PC-3 (cell line): ENCODE results near the gene STN1. TPM values are rescaled to one million over a fixed set of nuclear protein-coding genes. Genes with fewer than 3 reads are reported as not detected.
A peak's percentile ranks its signal among the peaks of the same experiment; 100 is the strongest.

ENCODE experiments used
- ATAC-seq: fragments of 200-7000 bp; cut with Tn5 transposase; 2 replicates; pipeline ENCODE4 v1.9.1; 2020; ENCODE audit warnings: mild to moderate bottlenecking, moderate library complexity
- BruUV-seq: library from RNA; stranded (reverse); fragments of 400-500 nt; replicated peaks from 2 replicates; lab custom pipeline; 2021; lab: Mats Ljungman, UMichigan
- CTCF ChIA-PET: fragments of 300-600 bp; sonication (Branson Sonifier 250); formaldehyde crosslinking; loops from one replicate; lab custom pipeline; 2022; ENCODE audit warnings: antibody characterized with exemption; lab: Charles Lee
- POLR2A ChIA-PET: fragments of 300-600 bp; sonication (Branson Sonifier 250); formaldehyde crosslinking; loops from one replicate; lab custom pipeline; 2022; ENCODE audit warnings: antibody characterized with exemption; ENCODE audit not compliant: unreplicated experiment; lab: Charles Lee
- DNase-seq: peaks from one replicate; pipeline ENCODE4 v3.0.0-alpha.2; 2015
- H2AFZ ChIP-seq: fragments of 300-600 bp; sonication (generic); 2 replicates; pipeline ENCODE4 v1.6.0; 2016; ENCODE audit warnings: antibody characterized with exemption, low read length
- H3F3A ChIP-seq: fragments of 300-600 bp; sonication (generic); one replicate; pipeline ENCODE4 v1.6.0; 2017; ENCODE audit warnings: antibody characterized with exemption, low read length, control low read depth, mild to moderate bottlenecking; ENCODE audit not compliant: unreplicated experiment
- H3K27ac ChIP-seq: fragments of 300-600 bp; sonication (generic); 2 replicates; pipeline ENCODE4 v1.5.1; 2016; ENCODE audit warnings: mild to moderate bottlenecking, low read length
- H3K27me3 ChIP-seq: fragments of 300-600 bp; sonication (generic); 2 replicates; pipeline ENCODE4 v1.6.1; 2016; ENCODE audit warnings: low read length, mixed read lengths
- H3K36me3 ChIP-seq: fragments of 300-600 bp; sonication (generic); 2 replicates; pipeline ENCODE4 v1.6.1; 2016; ENCODE audit warnings: low read depth, mixed run types, low read length, mixed read lengths
- H3K4me1 ChIP-seq: fragments of 300-600 bp; sonication (generic); 2 replicates; pipeline ENCODE4 v1.5.1; 2016; ENCODE audit warnings: low read length; ENCODE audit not compliant: insufficient read depth
- H3K4me2 ChIP-seq: fragments of 300-600 bp; sonication (generic); 2 replicates; pipeline ENCODE4 v1.6.0; 2016; ENCODE audit warnings: low read length
- H3K4me3 ChIP-seq: fragments of 300-600 bp; sonication (generic); 2 replicates; pipeline ENCODE4 v1.5.1; 2016; ENCODE audit warnings: mild to moderate bottlenecking, low read length, mixed read lengths
- H3K79me2 ChIP-seq: fragments of 300-600 bp; sonication (generic); 2 replicates; pipeline ENCODE4 v1.6.1; 2017; ENCODE audit warnings: low read length, mixed read lengths
- H3K9ac ChIP-seq: fragments of 300-600 bp; sonication (generic); 2 replicates; pipeline ENCODE4 v1.6.0; 2016; ENCODE audit warnings: mild to moderate bottlenecking, low read length
- H3K9me2 ChIP-seq: fragments of 300-600 bp; sonication (generic); replicated peaks from 2 replicates; pipeline ENCODE4 v1.6.1; 2016; ENCODE audit warnings: mixed run types, low read length, mixed read lengths
- H3K9me3 ChIP-seq: fragments of 300-600 bp; sonication (generic); 2 replicates; pipeline ENCODE4 v1.6.1; 2016; ENCODE audit warnings: low read length, mixed read lengths
- H4K20me1 ChIP-seq: fragments of 300-600 bp; sonication (generic); 2 replicates; pipeline ENCODE4 v1.6.1; 2016; ENCODE audit warnings: low read length, mixed read lengths
- CTCF ChIP-seq: fragments of 300-600 bp; sonication (generic); conservative IDR thresholded peaks from 2 replicates; pipeline ENCODE4 v1.5.1; 2017; ENCODE audit warnings: antibody characterized with exemption, low read depth, mild to moderate bottlenecking, low read length
- EZH2 ChIP-seq: fragments of 300-600 bp; sonication (generic); IDR thresholded peaks from one replicate; pipeline ENCODE4 v1.6.1; 2017; ENCODE audit warnings: antibody characterized with exemption, mild to moderate bottlenecking, low read length; ENCODE audit not compliant: unreplicated experiment
- EZH2phosphoT487 ChIP-seq: fragments of 300-600 bp; sonication (generic); IDR thresholded peaks from 2 replicates; pipeline ENCODE4 v1.6.1; 2018; ENCODE audit warnings: mild to moderate bottlenecking, antibody characterized with exemption, low read length, borderline replicate concordance
- intact Hi-C: fragments of 100-400 bp; cut with micrococcal nuclease; formaldehyde crosslinking; loops from 2 replicates; pipeline ENCODE4 v1.9.0; 2023
- total RNA-seq: library from RNA; depleted of rRNA; stranded (reverse); fragments of >200 nt; gene quantifications from 2 replicates; pipeline ENCODE4 v1.2.3, GENCODE V29; 2014

Gene STN1
- total RNA-seq, 1 experiment from 2014 or later: 33.5 TPM

GRCh38 chr10:103919648-103920025 lies 1.7 kb upstream of the STN1 start:
- intact Hi-C loops: loop anchor here (2.0 kb wide), 1 partner anchor 47 kb away; the partner anchor contains the start of gene SLK
- Histone ChIP-seq H3K79me2 (peaks cover 32% of the 10 kb centered on the region), H4K20me1 (no peaks in the 10 kb centered on the region), H3K4me3 (no peak overlapping the region), H3K9ac (no peak overlapping the region), H3K27ac (no peak overlapping the region), H3K4me2 (no peak overlapping the region), H3K9me2 (no peaks in the 10 kb centered on the region), H2AFZ (no peak overlapping the region), H3K4me1 (peaks cover 35% of the 10 kb centered on the region), H3K9me3 (no peaks in the 10 kb centered on the region), H3F3A (no peaks in the 10 kb centered on the region), H3K27me3 (no peaks in the 10 kb centered on the region), H3K36me3 (peaks cover 8% of the 10 kb centered on the region)
- no peak for DNase-seq
- BruUV-seq: no TSS peak
- no peak for ATAC-seq
- no peak for TF ChIP-seq CTCF
- TF ChIP-seq EZH2phosphoT487: no peak
- no peak for TF ChIP-seq EZH2
- ChIA-PET POLR2A (no interaction called here), CTCF (no interaction called here)

- H3K79me2 ChIP-seq: peaks cover 44% of the 10 kb centered on the region
- intact Hi-C loops: loop anchor here (2.0 kb wide), 2 partner anchors 23 to 49 kb away; partner anchors contain the start of gene SLK
Measured at GRCh38 chr10:103917302-103918052, 507 bp downstream of the STN1 start.

More at GRCh38 chr10:103917302-103918052, 507 bp downstream of the STN1 start:
- Histone ChIP-seq H3K4me2 (peak overlapping the region; percentile 93), H3K27me3 (no peaks in the 10 kb centered on the region), H2AFZ (peak overlapping the region; percentile 83), H3K4me3 (peak overlapping the region; percentile 72), H3K36me3 (peaks cover 11% of the 10 kb centered on the region), H3F3A (no peaks in the 10 kb centered on the region), H4K20me1 (no peaks in the 10 kb centered on the region), H3K27ac (peak overlapping the region; percentile 89), H3K9me2 (no peaks in the 10 kb centered on the region), H3K9me3 (no peaks in the 10 kb centered on the region), H3K4me1 (peaks cover 31% of the 10 kb centered on the region), H3K9ac (peak overlapping the region; percentile 91)
- TF ChIP-seq EZH2 (no peak), EZH2phosphoT487 (no peak), CTCF (no peak)
- ATAC-seq (peak; percentile 35), DNase-seq (no peak)
- CTCF ChIA-PET: interaction anchor here (0.5 kb wide), 1 partner anchor 30 kb away, joined by 3 read pairs; no protein-coding TSS in a partner anchor
- BruUV-seq: TSS peak; percentile 74
- POLR2A ChIA-PET: interaction anchor here (0.6 kb wide), 1 partner anchor 77 kb away, joined by 3 read pairs; no protein-coding TSS in a partner anchor
